Measurements from ENCODE around the gene BOLA3. TPM values are rescaled to one million over a fixed set of nuclear protein-coding genes. Genes with fewer than 3 reads are reported as not detected.

BOLA3 gene
- polyA plus RNA-seq, 6 donors from 2014 or later, result 25.2 to 36.9 (median 31.4) TPM

GRCh38 chr2:74110537-74110936 lies 37.2 kb downstream of the BOLA3 start:
- H3K27me3 Mint-ChIP-seq, result peaks cover 8 to 12% (median 11%) of the 10 kb centered on the region in 3 donors
- DNase-seq, result no peak

DNA sequence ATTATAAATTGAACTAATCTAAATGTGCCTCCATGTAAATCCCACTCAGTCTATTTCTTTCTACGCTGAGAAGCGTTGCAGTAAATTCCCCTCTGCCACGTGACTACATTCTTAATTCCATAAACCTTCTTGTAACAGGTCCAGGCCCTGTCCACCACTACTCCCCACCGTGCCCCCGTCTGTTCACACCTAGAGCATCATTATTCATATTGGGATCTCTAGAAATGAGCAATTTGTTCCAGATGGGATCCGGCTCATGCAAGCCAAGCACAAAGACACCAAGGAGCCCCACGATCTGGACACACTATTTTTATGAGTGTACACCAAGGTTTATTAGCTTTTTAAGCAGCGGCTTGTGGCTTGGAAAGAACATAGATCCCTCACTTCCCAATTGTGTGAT lies 38.2 kb downstream of the BOLA3 start:
- H3K4me1 Mint-ChIP-seq, result peaks cover 0 to 12% (median 0%) of the 10 kb centered on the region in 3 donors
- DNase-seq (no peak), ATAC-seq (ENCODE audit: low read depth in 2 of 2) (no peak)
- peaks cover 0 to 5% (median 5%) of the 10 kb centered on the region in 3 donors for H3K27me3 Mint-ChIP-seq
- no peaks in the 10 kb centered on the region for H3K36me3 Mint-ChIP-seq
- no peak overlapping the region for H3K27ac Mint-ChIP-seq
- H3K4me3 Mint-ChIP-seq, result no peak overlapping the region
- peaks cover 0 to 4% (median 0%) of the 10 kb centered on the region in 7 donors for H3K9me3 Mint-ChIP-seq

More at GRCh38 chr2:74110537-74110936, 37.2 kb downstream of the BOLA3 start:
- Mint-ChIP-seq H3K4me1 (peaks cover 0 to 12% (median 0%) of the 10 kb centered on the region in 3 donors), H3K4me3 (no peak overlapping the region), H3K9me3 (peaks cover 0 to 7% (median 3%) of the 10 kb centered on the region in 7 donors), H3K36me3 (peaks cover 0 to 7% of the 10 kb centered on the region in 2 donors), H3K27ac (peak overlapping the region in 2 of 6 donors; percentile 34 to 93)
- ATAC-seq (ENCODE audit: low read depth in 2 of 2), result no peak

GRCh38 chr2:74107071-74107470 lies 40.6 kb downstream of the BOLA3 start:
- Mint-ChIP-seq H3K36me3 (no peaks in the 10 kb centered on the region), H3K4me1 (peaks cover 0 to 12% (median 0%) of the 10 kb centered on the region in 3 donors), H3K27me3 (no peaks in the 10 kb centered on the region), H3K27ac (peak overlapping the region in 2 of 6 donors; percentile 7 to 49), H3K4me3 (no peak overlapping the region), H3K9me3 (peaks cover 0 to 4% (median 0%) of the 10 kb centered on the region in 7 donors)
- ATAC-seq (ENCODE audit: low read depth in 2 of 2) (no peak), DNase-seq (no peak)

- no peak for ATAC-seq (ENCODE audit: low read depth in 2 of 2)
- DNase-seq, result no peak
- H3K36me3 Mint-ChIP-seq, result peaks cover 0 to 8% of the 10 kb centered on the region in 2 donors
- no peak overlapping the region for H3K27ac Mint-ChIP-seq
- peaks cover 0 to 1% (median 0%) of the 10 kb centered on the region in 3 donors for H3K4me1 Mint-ChIP-seq
- no peaks in the 10 kb centered on the region for H3K9me3 Mint-ChIP-seq
- no peaks in the 10 kb centered on the region for H3K27me3 Mint-ChIP-seq
- H3K4me3 Mint-ChIP-seq, result no peak overlapping the region
Measured at GRCh38 chr2:74105413-74105812, 42.3 kb downstream of the BOLA3 start.

GRCh38 chr2:74104839-74105238 lies 42.9 kb downstream of the BOLA3 start:
- no peak for DNase-seq
- no peaks in the 10 kb centered on the region for H3K9me3 Mint-ChIP-seq
- no peaks in the 10 kb centered on the region for H3K4me1 Mint-ChIP-seq
- H3K36me3 Mint-ChIP-seq, result peaks cover 0 to 14% of the 10 kb centered on the region in 2 donors
- peak overlapping the region in 3 of 6 donors; percentile 9 to 45 (median 34) for H3K27ac Mint-ChIP-seq
- no peaks in the 10 kb centered on the region for H3K27me3 Mint-ChIP-seq
- no peak overlapping the region for H3K4me3 Mint-ChIP-seq
- peak in 1 of 2 donors; percentile 27 for ATAC-seq (ENCODE audit: low read depth in 2 of 2)

DNA sequence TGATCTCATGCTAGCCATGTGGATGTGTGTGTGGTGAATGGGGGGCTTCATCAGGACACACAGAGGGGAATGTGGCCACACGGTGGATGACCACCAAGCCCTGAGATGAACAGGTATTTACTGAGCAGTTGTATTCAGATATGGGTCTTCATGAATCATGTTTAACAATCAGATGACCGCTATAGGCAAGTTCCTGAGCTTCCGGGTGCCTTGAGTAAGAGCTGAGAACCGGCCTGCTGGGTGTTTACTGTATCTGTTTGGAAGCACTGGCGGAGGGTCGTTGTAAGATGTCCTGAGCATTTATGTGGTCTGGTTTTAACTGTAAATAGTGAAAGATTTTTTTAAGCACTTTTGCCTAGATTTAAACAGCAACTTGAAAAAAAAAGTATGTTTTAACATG lies 43.9 kb downstream of the BOLA3 start:
- Mint-ChIP-seq H3K4me1 (no peaks in the 10 kb centered on the region), H3K27ac (peak overlapping the region in 1 of 6 donors; percentile 61), H3K9me3 (no peaks in the 10 kb centered on the region), H3K4me3 (no peak overlapping the region), H3K27me3 (no peaks in the 10 kb centered on the region), H3K36me3 (peaks cover 0 to 24% of the 10 kb centered on the region in 2 donors)
- ATAC-seq (ENCODE audit: low read depth in 2 of 2) (no peak), DNase-seq (no peak)

GRCh38 chr2:74102516-74102915 lies 45.2 kb downstream of the BOLA3 start:
- H3K4me1 Mint-ChIP-seq, result no peaks in the 10 kb centered on the region
- peaks cover 0 to 28% of the 10 kb centered on the region in 2 donors for H3K36me3 Mint-ChIP-seq
- H3K4me3 Mint-ChIP-seq, result no peak overlapping the region
- peak overlapping the region in 1 of 6 donors; percentile 37 for H3K27ac Mint-ChIP-seq
- H3K27me3 Mint-ChIP-seq, result no peaks in the 10 kb centered on the region
- no peaks in the 10 kb centered on the region for H3K9me3 Mint-ChIP-seq
- DNase-seq (no peak), ATAC-seq (ENCODE audit: low read depth in 2 of 2) (no peak)

DNA sequence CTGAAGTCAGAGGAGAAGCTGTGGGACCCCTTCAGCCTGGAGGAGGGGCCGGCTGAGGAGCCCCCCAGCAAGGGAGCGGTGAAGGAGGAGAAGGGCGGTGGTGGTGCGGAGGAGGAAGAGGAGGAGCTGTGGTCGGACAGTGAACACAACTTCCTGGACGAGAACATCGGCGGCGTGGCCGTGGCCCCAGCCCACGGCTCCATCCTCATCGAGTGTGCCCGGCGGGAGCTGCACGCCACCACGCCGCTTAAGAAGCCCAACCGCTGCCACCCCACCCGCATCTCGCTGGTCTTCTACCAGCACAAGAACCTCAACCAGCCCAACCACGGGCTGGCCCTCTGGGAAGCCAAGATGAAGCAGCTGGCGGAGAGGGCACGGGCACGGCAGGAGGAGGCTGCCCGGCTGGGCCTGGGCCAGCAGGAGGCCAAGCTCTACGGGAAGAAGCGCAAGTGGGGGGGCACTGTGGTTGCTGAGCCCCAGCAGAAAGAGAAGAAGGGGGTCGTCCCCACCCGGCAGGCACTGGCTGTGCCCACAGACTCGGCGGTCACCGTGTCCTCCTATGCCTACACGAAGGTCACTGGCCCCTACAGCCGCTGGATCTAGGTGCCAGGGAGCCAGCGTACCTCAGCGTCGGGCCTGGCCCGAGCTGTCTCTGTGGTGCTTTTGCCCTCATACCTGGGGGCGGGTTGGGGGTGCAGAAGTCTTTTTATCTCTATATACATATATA lies 46.0 kb downstream of the BOLA3 start:
- no peak for DNase-seq
- Mint-ChIP-seq H3K4me3 (no peak overlapping the region), H3K4me1 (no peaks in the 10 kb centered on the region), H3K9me3 (no peaks in the 10 kb centered on the region), H3K27me3 (no peaks in the 10 kb centered on the region), H3K27ac (peak overlapping the region in 1 of 6 donors; percentile 83), H3K36me3 (peaks cover 0 to 28% of the 10 kb centered on the region in 2 donors)
- no peak for ATAC-seq (ENCODE audit: low read depth in 2 of 2)

- Mint-ChIP-seq H3K9me3 (no peaks in the 10 kb centered on the region), H3K27ac (peak overlapping the region in 3 of 6 donors; percentile 15 to 75 (median 45)), H3K4me1 (no peaks in the 10 kb centered on the region), H3K4me3 (peak overlapping the region in 1 of 8 donors; percentile 52), H3K27me3 (no peaks in the 10 kb centered on the region), H3K36me3 (peaks cover 0 to 28% of the 10 kb centered on the region in 2 donors)
- ATAC-seq (ENCODE audit: low read depth in 2 of 2) (no peak), DNase-seq (no peak)
Measured at GRCh38 chr2:74100254-74101216, 47.2 kb downstream of the BOLA3 start.

- Mint-ChIP-seq H3K4me3 (no peak overlapping the region), H3K27ac (peak overlapping the region in 1 of 6 donors; percentile 45), H3K4me1 (peaks cover 0 to under 1% (median 0%) of the 10 kb centered on the region in 3 donors), H3K27me3 (no peaks in the 10 kb centered on the region), H3K9me3 (no peaks in the 10 kb centered on the region), H3K36me3 (peaks cover 0 to 30% of the 10 kb centered on the region in 2 donors)
- DNase-seq, result no peak
- ATAC-seq (ENCODE audit: low read depth in 2 of 2), result no peak
Measured at GRCh38 chr2:74099835-74100234, 47.9 kb downstream of the BOLA3 start.

DNA sequence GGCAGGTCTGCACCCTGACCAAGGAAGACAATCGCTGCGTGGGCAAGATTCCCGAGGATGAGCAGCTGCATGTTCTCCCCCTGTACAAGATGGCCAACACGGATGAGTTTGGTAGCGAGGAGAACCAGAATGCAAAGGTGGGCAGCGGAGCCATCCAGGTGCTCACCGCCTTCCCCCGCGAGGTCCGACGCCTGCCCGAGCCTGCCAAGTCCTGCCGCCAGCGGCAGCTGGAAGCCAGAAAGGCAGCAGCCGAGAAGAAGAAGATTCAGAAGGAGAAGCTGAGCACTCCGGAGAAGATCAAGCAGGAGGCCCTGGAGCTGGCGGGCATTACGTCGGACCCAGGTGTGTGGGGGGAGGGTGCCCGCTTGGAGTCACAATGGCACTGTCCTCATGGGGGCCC lies 48.4 kb downstream of the BOLA3 start:
- no peak for ATAC-seq (ENCODE audit: low read depth in 2 of 2)
- peaks cover 0 to 2% (median 0%) of the 10 kb centered on the region in 7 donors for H3K9me3 Mint-ChIP-seq

GRCh38 chr2:74097574-74097973 lies 50.1 kb downstream of the BOLA3 start:
- H3K36me3 Mint-ChIP-seq, result peaks cover 11 to 43% of the 10 kb centered on the region in 2 donors
- no peak for ATAC-seq (ENCODE audit: low read depth in 2 of 2)
- H3K27ac Mint-ChIP-seq, result peak overlapping the region in 5 of 6 donors; percentile 2 to 84 (median 29)
- no peak for DNase-seq
- H3K9me3 Mint-ChIP-seq, result peaks cover 0 to 2% (median 0%) of the 10 kb centered on the region in 7 donors
- peaks cover 0 to 12% (median 0%) of the 10 kb centered on the region in 3 donors for H3K4me1 Mint-ChIP-seq
- H3K27me3 Mint-ChIP-seq, result no peaks in the 10 kb centered on the region
- no peak overlapping the region for H3K4me3 Mint-ChIP-seq

More for the DNA sequence above, 48.4 kb downstream of the BOLA3 start:
- Mint-ChIP-seq H3K27me3 (no peaks in the 10 kb centered on the region), H3K4me1 (peaks cover 0 to 6% (median 0%) of the 10 kb centered on the region in 3 donors), H3K4me3 (no peak overlapping the region), H3K36me3 (peaks cover 5 to 36% of the 10 kb centered on the region in 2 donors), H3K27ac (peak overlapping the region in 2 of 6 donors; percentile 16 to 60)
- no peak for DNase-seq

GRCh38 chr2:74096052-74096451 lies 51.7 kb downstream of the BOLA3 start:
- H3K27me3 Mint-ChIP-seq, result no peaks in the 10 kb centered on the region
- no peak for DNase-seq
- peaks cover 0 to 16% (median 7%) of the 10 kb centered on the region in 3 donors for H3K4me1 Mint-ChIP-seq
- peaks cover 11 to 50% of the 10 kb centered on the region in 2 donors for H3K36me3 Mint-ChIP-seq
- H3K27ac Mint-ChIP-seq, result peak overlapping the region in 1 of 6 donors; percentile 50
- ATAC-seq (ENCODE audit: low read depth in 2 of 2), result no peak
- no peak overlapping the region for H3K4me3 Mint-ChIP-seq
- H3K9me3 Mint-ChIP-seq, result peaks cover 0 to 2% (median 0%) of the 10 kb centered on the region in 7 donors

Measured in naive B cell (primary cell).